ENCODE data around the gene ADAM12.
"Not testable (repeated sequence)": the region's sequence is repeated elsewhere in the genome, so short reads cannot be mapped to it uniquely, and the experiment has no call there.

Gene ADAM12

DNA sequence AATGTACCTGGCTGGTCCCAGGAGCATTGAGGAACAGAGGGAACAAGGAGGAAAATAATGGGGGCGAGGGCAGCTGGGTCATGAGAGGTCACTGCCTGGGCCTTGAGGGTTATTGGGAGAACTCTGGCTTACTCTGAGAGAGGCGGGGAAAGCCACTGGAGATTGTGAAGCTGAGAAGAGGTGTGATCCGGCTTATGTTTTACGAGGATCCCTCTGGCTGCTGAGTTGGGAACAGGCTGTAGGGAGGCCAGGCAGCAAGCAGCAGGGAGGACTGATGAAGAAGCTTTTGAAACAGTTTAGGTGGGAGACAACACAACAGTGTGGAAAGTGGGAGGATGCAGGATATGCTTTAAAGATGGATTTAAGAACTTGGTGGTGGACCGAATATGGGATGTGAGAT is 404.6 kb downstream of the ADAM12 start:
- no peak for DNase-seq (ENCODE audit: low read depth in 2 of 2)

DNA sequence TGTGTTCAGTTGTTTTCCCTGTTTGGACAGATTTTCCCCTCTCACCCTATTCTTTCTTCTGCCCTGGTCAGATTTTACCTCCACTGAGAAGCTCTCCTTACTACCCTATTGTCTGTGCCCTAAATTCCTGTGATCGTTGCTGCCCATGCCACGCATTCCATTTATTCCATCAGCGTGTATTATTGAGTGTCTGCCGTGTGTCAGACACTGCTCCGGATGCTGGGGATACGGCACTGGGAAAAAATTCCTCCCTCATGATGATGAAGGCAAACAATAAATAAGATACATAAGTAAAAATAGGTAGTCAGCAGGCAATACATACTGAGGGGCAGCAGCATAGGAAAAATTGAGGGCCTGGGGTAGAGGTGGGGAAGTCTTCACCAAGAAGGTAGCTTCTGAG is 405.1 kb downstream of the ADAM12 start:
- DNase-seq (ENCODE audit: low read depth in 2 of 2): no peak

- DNase-seq (ENCODE audit: low read depth in 2 of 2): peak; percentile 57 to 64
Measured at GRCh38 chr10:125982260-125982948, 405.9 kb downstream of the ADAM12 start.

DNA sequence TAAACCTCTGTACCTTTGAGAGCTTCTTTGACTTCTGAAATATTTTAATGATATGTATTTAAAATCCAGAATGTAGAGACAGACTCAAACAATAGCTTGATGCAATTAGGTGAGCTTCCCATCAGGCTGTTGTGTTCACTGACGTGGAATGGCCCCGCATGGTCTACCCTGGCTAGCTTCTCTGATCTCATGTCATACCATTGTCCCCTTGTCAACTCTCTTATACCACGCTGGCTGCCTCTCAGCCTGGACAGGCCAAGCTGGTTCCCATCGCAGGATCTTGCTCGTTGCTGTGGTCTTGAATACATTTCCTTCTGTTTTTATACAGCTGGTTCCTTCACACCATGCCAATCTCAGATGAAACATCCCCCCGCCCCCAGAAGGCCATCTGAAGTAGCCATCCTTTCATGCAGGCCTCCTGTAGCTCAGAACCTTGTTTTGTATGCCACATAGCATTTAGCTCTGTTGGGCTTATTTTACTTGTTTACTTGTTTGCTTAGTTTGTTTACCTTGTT is 407.7 kb downstream of the ADAM12 start:
- no peak for DNase-seq (ENCODE audit: low read depth in 2 of 2)

GRCh38 chr10:125979976-125980375 is 408.3 kb downstream of the ADAM12 start:
- no peak for DNase-seq (ENCODE audit: low read depth in 2 of 2)

- DNase-seq (ENCODE audit: low read depth in 2 of 2): no peak
Measured at GRCh38 chr10:125976960-125977605, 411.2 kb downstream of the ADAM12 start.

GRCh38 chr10:125970077-125970630 is 418.1 kb downstream of the ADAM12 start:
- DNase-seq (ENCODE audit: low read depth in 2 of 2): not testable (repeated sequence)

DNA sequence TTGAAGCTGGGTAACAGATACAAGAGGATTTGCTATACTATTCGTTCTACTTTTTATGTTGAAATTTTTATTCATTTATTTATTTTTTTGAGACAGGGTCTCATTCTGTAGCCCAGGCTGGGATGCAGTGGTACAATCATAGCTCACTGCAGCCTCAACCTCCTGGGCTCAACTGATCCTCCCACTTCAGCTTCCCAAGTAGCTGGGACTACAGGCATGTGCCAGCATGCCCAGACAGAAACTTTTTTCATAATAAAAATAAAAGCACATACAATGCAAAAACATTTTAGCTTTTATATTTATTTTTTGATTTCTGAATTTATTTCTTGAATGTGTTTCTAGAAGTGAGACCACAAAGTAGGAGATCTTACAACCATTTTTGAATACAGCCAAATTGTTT is 420.7 kb downstream of the ADAM12 start:
- no peak for DNase-seq (ENCODE audit: low read depth in 2 of 2)

GRCh38 chr10:125964558-125964957 is 423.7 kb downstream of the ADAM12 start:
- no peak for DNase-seq (ENCODE audit: low read depth in 2 of 2)
